ENCODE results near the gene PKP4. TPM values are rescaled to one million over a fixed set of nuclear protein-coding genes. Genes with fewer than 3 reads are reported as not detected.

PKP4 gene
- total RNA-seq, 1 donor from 2014 or later: 26.1 TPM

DNA sequence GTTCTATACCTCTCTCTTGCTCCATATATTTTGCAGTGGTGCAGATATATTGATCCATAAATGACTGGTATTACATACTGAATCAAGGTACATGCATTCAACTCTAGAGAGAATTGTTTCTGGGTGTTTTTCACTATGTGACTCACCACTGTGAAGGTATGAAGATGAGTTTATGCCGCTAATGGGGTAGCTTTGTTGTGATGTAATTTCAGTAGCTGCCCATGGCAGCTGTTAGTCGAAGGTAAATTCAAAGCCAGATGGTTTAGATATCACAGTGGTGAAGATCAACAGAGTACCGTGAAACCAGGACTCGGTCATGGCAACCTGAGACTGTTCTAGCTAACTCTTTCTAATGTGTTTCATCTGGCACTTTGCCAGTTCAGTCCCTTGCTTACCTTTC, 50.4 kb downstream of the PKP4 start:
- no peak overlapping the region for H3K9ac ChIP-seq (ENCODE audit: low read depth in 1 of 3, low read length in 3 of 3)
- H3K27me3 ChIP-seq (ENCODE audit: control insufficient read depth in 3 of 3, insufficient read depth in 3 of 3, low read length in 3 of 3): no peaks in the 10 kb centered on the region
- no peaks in the 10 kb centered on the region for H3K9me3 ChIP-seq (ENCODE audit: control insufficient read depth in 3 of 3, low read length in 3 of 3)
- H3K4me3 ChIP-seq (ENCODE audit: low read length in 3 of 3): no peak overlapping the region
- peaks cover 2 to 5% (median 3%) of the 10 kb centered on the region in 3 donors for H3K4me1 ChIP-seq (ENCODE audit: control insufficient read depth in 3 of 3, insufficient read depth in 3 of 3, low read length in 3 of 3)
- H3K27ac ChIP-seq (ENCODE audit: low read depth, low read length): no peak overlapping the region
- no peaks in the 10 kb centered on the region for H3K36me3 ChIP-seq (ENCODE audit: control insufficient read depth in 3 of 3, insufficient read depth in 3 of 3, low read length in 3 of 3)

GRCh38 chr2:158507679-158508078, 50.9 kb downstream of the PKP4 start:
- no peaks in the 10 kb centered on the region for H3K27me3 ChIP-seq (ENCODE audit: control insufficient read depth in 3 of 3, insufficient read depth in 3 of 3, low read length in 3 of 3)
- no peak overlapping the region for H3K4me3 ChIP-seq (ENCODE audit: low read length in 3 of 3)

DNA sequence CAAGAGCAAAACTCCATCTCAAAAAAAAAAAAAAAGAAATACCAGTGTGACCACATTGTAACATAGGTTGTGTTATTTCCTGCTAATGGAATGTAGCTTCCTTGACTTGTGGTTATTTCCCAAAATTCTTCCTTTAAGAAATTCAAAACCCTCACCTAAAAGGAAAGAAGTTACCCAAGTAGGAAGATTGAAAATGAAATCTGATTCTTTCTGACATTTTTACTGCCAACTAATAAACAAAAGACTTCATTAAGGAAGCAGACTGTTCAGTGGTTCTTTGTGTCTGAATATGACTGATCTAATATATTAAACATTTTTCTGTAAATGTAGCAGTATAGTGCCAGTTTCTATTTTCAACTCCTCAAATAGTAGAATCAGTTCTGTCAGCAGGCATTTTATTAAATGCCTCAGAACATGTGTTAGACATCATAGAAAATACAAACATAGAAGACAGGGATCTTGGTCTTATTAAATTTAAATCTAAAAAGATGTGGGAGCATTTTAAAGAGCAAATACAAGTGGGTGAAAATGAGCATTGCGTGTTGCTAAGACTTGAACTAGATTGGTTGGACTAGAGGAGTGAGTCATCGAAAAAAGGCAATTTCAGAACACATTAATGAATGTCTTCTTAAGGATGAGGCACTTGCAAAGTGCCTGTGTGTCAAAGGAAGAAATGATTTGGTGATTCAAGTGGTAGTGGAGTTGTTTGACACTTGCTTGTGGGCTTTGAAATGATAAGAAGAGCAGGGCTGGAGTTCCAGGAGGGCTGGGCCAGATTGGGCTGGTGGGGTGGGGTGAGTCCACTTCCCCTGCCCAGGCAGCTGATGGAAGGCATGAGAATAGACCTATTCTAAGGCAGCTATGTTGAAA, 53.4 kb downstream of the PKP4 start:
- Histone ChIP-seq H3K4me3 (ENCODE audit: low read length in 3 of 3) (no peak overlapping the region), H3K9me3 (ENCODE audit: control insufficient read depth in 3 of 3, low read length in 3 of 3) (no peaks in the 10 kb centered on the region), H3K27me3 (ENCODE audit: control insufficient read depth in 3 of 3, insufficient read depth in 3 of 3, low read length in 3 of 3) (no peaks in the 10 kb centered on the region), H3K27ac (ENCODE audit: low read depth, low read length) (no peak overlapping the region), H3K4me1 (ENCODE audit: control insufficient read depth in 3 of 3, insufficient read depth in 3 of 3, low read length in 3 of 3) (peaks cover 2 to 5% (median 3%) of the 10 kb centered on the region in 3 donors), H3K36me3 (ENCODE audit: control insufficient read depth in 3 of 3, insufficient read depth in 3 of 3, low read length in 3 of 3) (no peaks in the 10 kb centered on the region), H3K9ac (ENCODE audit: low read depth in 1 of 3, low read length in 3 of 3) (no peak overlapping the region)

More at GRCh38 chr2:158507679-158508078, 50.9 kb downstream of the PKP4 start:
- Histone ChIP-seq H3K4me1 (ENCODE audit: control insufficient read depth in 3 of 3, insufficient read depth in 3 of 3, low read length in 3 of 3) (peaks cover 2 to 5% (median 3%) of the 10 kb centered on the region in 3 donors), H3K9me3 (ENCODE audit: control insufficient read depth in 3 of 3, low read length in 3 of 3) (no peaks in the 10 kb centered on the region), H3K36me3 (ENCODE audit: control insufficient read depth in 3 of 3, insufficient read depth in 3 of 3, low read length in 3 of 3) (no peaks in the 10 kb centered on the region), H3K27ac (ENCODE audit: low read depth, low read length) (no peak overlapping the region), H3K9ac (ENCODE audit: low read depth in 1 of 3, low read length in 3 of 3) (no peak overlapping the region)

DNA sequence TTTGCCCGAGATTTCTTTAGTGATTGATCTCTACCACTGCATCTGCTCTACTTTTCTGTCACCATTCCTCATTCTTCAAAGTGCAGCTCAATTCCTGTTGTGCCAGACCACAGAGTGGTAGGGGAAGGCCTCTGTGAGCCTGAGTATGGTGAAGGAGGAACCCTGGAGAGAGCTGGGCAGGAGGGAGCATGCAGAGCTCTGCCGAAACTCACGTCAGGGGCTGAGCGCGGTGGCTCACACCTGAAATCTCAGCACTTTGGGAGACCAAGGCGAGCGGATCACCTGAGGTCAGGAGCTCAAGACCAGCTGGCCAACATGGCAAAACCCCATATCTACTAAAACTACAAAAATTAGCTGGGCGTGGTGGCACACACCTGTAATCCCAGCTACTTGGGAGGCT, 54.1 kb downstream of the PKP4 start:
- no peak overlapping the region for H3K9ac ChIP-seq (ENCODE audit: low read depth in 1 of 3, low read length in 3 of 3)
- no peak overlapping the region for H3K27ac ChIP-seq (ENCODE audit: low read depth, low read length)
- H3K4me1 ChIP-seq (ENCODE audit: control insufficient read depth in 3 of 3, insufficient read depth in 3 of 3, low read length in 3 of 3): peaks cover 0 to 5% (median 3%) of the 10 kb centered on the region in 3 donors
- no peak overlapping the region for H3K4me3 ChIP-seq (ENCODE audit: low read length in 3 of 3)
- H3K27me3 ChIP-seq (ENCODE audit: control insufficient read depth in 3 of 3, insufficient read depth in 3 of 3, low read length in 3 of 3): no peaks in the 10 kb centered on the region
- no peaks in the 10 kb centered on the region for H3K9me3 ChIP-seq (ENCODE audit: control insufficient read depth in 3 of 3, low read length in 3 of 3)
- H3K36me3 ChIP-seq (ENCODE audit: control insufficient read depth in 3 of 3, insufficient read depth in 3 of 3, low read length in 3 of 3): no peaks in the 10 kb centered on the region

- Histone ChIP-seq H3K36me3 (ENCODE audit: control insufficient read depth in 3 of 3, insufficient read depth in 3 of 3, low read length in 3 of 3) (no peaks in the 10 kb centered on the region), H3K4me1 (ENCODE audit: control insufficient read depth in 3 of 3, insufficient read depth in 3 of 3, low read length in 3 of 3) (peaks cover 0 to 5% (median 3%) of the 10 kb centered on the region in 3 donors), H3K9me3 (ENCODE audit: control insufficient read depth in 3 of 3, low read length in 3 of 3) (no peaks in the 10 kb centered on the region), H3K27ac (ENCODE audit: low read depth, low read length) (no peak overlapping the region), H3K27me3 (ENCODE audit: control insufficient read depth in 3 of 3, insufficient read depth in 3 of 3, low read length in 3 of 3) (no peaks in the 10 kb centered on the region), H3K4me3 (ENCODE audit: low read length in 3 of 3) (no peak overlapping the region), H3K9ac (ENCODE audit: low read depth in 1 of 3, low read length in 3 of 3) (no peak overlapping the region)
Observed at GRCh38 chr2:158511706-158512105, 55.0 kb downstream of the PKP4 start.

- Histone ChIP-seq H3K4me1 (ENCODE audit: control insufficient read depth in 3 of 3, insufficient read depth in 3 of 3, low read length in 3 of 3) (peaks cover 0 to under 1% (median 0%) of the 10 kb centered on the region in 3 donors), H3K36me3 (ENCODE audit: control insufficient read depth in 3 of 3, insufficient read depth in 3 of 3, low read length in 3 of 3) (no peaks in the 10 kb centered on the region), H3K9ac (ENCODE audit: low read depth in 1 of 3, low read length in 3 of 3) (no peak overlapping the region), H3K27me3 (ENCODE audit: control insufficient read depth in 3 of 3, insufficient read depth in 3 of 3, low read length in 3 of 3) (no peaks in the 10 kb centered on the region), H3K9me3 (ENCODE audit: control insufficient read depth in 3 of 3, low read length in 3 of 3) (no peaks in the 10 kb centered on the region), H3K27ac (ENCODE audit: low read depth, low read length) (no peak overlapping the region), H3K4me3 (ENCODE audit: low read length in 3 of 3) (no peak overlapping the region)
Observed at GRCh38 chr2:158512323-158512722, 55.6 kb downstream of the PKP4 start.

DNA sequence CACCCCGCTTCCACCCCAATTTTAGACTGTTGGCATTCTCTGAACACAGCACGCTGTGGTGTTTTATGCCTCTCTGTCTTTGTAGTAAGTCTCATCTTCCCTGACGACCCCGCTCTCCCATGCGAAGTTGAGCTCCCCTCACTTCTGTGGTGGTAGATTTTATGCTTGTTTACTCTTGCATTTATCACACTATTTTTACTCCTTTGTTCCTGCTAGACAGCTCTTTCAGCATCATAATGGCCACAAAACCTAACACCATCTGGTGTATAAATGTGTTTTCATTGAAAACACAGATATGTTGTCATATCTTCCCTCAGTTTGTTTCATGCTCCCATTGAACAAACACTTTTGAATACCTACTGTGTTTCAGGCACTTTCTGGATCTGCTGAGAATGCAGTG, 57.1 kb downstream of the PKP4 start:
- no peaks in the 10 kb centered on the region for H3K27me3 ChIP-seq (ENCODE audit: control insufficient read depth in 3 of 3, insufficient read depth in 3 of 3, low read length in 3 of 3)
- H3K9ac ChIP-seq (ENCODE audit: low read depth in 1 of 3, low read length in 3 of 3): no peak overlapping the region
- H3K9me3 ChIP-seq (ENCODE audit: control insufficient read depth in 3 of 3, low read length in 3 of 3): no peaks in the 10 kb centered on the region
- H3K4me3 ChIP-seq (ENCODE audit: low read length in 3 of 3): no peak overlapping the region
- H3K27ac ChIP-seq (ENCODE audit: low read depth, low read length): no peak overlapping the region
- H3K36me3 ChIP-seq (ENCODE audit: control insufficient read depth in 3 of 3, insufficient read depth in 3 of 3, low read length in 3 of 3): no peaks in the 10 kb centered on the region
- no peaks in the 10 kb centered on the region for H3K4me1 ChIP-seq (ENCODE audit: control insufficient read depth in 3 of 3, insufficient read depth in 3 of 3, low read length in 3 of 3)

- Histone ChIP-seq H3K36me3 (ENCODE audit: control insufficient read depth in 3 of 3, insufficient read depth in 3 of 3, low read length in 3 of 3) (peaks cover 0 to 1% (median 0%) of the 10 kb centered on the region in 3 donors), H3K4me1 (ENCODE audit: control insufficient read depth in 3 of 3, insufficient read depth in 3 of 3, low read length in 3 of 3) (no peaks in the 10 kb centered on the region), H3K9ac (ENCODE audit: low read depth in 1 of 3, low read length in 3 of 3) (no peak overlapping the region), H3K4me3 (ENCODE audit: low read length in 3 of 3) (no peak overlapping the region), H3K27me3 (ENCODE audit: control insufficient read depth in 3 of 3, insufficient read depth in 3 of 3, low read length in 3 of 3) (no peaks in the 10 kb centered on the region), H3K9me3 (ENCODE audit: control insufficient read depth in 3 of 3, low read length in 3 of 3) (no peaks in the 10 kb centered on the region), H3K27ac (ENCODE audit: low read depth, low read length) (no peak overlapping the region)
Observed at GRCh38 chr2:158518084-158518483, 61.3 kb downstream of the PKP4 start.

GRCh38 chr2:158519481-158519880, 62.7 kb downstream of the PKP4 start:
- Histone ChIP-seq H3K4me3 (ENCODE audit: low read length in 3 of 3) (no peak overlapping the region), H3K9me3 (ENCODE audit: control insufficient read depth in 3 of 3, low read length in 3 of 3) (no peaks in the 10 kb centered on the region), H3K27ac (ENCODE audit: low read depth, low read length) (no peak overlapping the region), H3K9ac (ENCODE audit: low read depth in 1 of 3, low read length in 3 of 3) (no peak overlapping the region), H3K36me3 (ENCODE audit: control insufficient read depth in 3 of 3, insufficient read depth in 3 of 3, low read length in 3 of 3) (peaks cover 0 to 1% (median 0%) of the 10 kb centered on the region in 3 donors), H3K27me3 (ENCODE audit: control insufficient read depth in 3 of 3, insufficient read depth in 3 of 3, low read length in 3 of 3) (no peaks in the 10 kb centered on the region), H3K4me1 (ENCODE audit: control insufficient read depth in 3 of 3, insufficient read depth in 3 of 3, low read length in 3 of 3) (no peaks in the 10 kb centered on the region)

DNA sequence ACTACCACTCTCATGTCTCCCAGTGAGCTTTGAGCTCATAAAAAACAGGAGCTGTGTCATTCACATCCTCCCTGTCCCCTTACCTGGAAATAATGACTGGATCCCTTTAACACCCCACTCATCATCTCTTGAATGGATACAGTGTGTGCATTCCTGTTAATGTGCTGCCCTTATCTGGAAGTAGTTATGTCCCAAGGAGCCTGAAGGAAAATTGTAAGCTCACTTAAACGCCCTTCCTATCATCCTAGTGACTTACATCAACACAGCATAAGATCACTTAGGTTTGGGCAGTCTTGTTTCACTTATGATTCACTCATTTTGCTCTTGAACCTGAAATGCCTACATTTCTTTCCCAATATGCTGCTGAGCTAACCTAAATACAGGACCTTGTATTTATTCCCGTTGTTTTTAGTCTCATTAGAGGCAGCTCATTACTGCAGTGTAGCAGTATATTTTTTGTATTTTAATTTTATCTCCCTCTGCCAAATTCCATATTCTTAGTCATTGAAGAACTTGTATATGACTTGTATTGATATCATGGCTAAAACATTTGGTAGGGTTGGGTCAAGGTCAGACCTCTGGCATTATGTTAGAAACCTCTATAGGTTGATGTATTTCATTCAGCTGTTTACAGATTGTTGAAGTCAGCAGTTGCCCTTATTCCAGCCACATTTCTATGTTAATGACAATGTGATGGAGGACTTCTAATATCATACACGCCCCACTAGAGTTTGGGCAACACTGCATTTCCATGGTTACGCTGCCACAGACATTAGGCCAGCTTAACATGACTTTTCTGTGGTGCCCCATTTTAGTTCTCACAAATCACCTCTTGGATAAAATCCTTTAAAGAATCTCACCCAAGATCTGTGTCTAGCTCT, 72.9 kb downstream of the PKP4 start:
- Histone ChIP-seq H3K4me1 (ENCODE audit: control insufficient read depth in 3 of 3, insufficient read depth in 3 of 3, low read length in 3 of 3) (no peaks in the 10 kb centered on the region), H3K9ac (ENCODE audit: low read depth in 1 of 3, low read length in 3 of 3) (no peak overlapping the region)

More for the DNA sequence above, 72.9 kb downstream of the PKP4 start:
- Histone ChIP-seq H3K36me3 (ENCODE audit: control insufficient read depth in 3 of 3, insufficient read depth in 3 of 3, low read length in 3 of 3) (no peaks in the 10 kb centered on the region), H3K27me3 (ENCODE audit: control insufficient read depth in 3 of 3, insufficient read depth in 3 of 3, low read length in 3 of 3) (no peaks in the 10 kb centered on the region), H3K4me3 (ENCODE audit: low read length in 3 of 3) (no peak overlapping the region), H3K9me3 (ENCODE audit: control insufficient read depth in 3 of 3, low read length in 3 of 3) (no peaks in the 10 kb centered on the region), H3K27ac (ENCODE audit: low read depth, low read length) (no peak overlapping the region)
